NCI-H2081 (cell line): ENCODE results near the gene SRGAP2C.
"Not testable (repeated sequence)": the region's sequence is repeated elsewhere in the genome, so short reads cannot be mapped to it uniquely, and the experiment has no call there.

ENCODE experiments used
- DNase-seq, 2 experiments: peaks; one replicate each; lab custom pipeline; 2025; lab: John Stamatoyannopoulos, UW

The SRGAP2C gene

DNA sequence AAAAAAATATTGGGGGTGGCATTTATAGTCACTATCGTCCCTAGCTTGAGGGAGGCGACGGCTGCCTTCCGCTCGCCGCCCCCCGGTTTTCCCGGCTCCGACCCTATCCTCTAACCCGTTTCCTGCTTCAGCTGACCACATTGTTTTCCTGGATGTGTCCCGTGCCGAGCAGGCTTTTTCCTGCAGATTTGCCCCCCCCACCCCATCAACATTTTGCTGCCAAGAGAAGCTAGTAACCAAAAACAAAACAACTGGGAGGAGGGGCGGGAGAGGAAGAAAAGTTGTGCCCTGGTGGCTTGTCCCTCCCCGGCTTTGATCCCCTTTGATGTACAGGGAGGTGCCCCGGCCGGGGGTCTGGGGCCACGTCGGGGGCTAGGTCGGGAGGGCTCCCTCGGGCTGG lies 1.4 kb downstream of the SRGAP2C start:
- DNase-seq, result not testable (repeated sequence)

DNA sequence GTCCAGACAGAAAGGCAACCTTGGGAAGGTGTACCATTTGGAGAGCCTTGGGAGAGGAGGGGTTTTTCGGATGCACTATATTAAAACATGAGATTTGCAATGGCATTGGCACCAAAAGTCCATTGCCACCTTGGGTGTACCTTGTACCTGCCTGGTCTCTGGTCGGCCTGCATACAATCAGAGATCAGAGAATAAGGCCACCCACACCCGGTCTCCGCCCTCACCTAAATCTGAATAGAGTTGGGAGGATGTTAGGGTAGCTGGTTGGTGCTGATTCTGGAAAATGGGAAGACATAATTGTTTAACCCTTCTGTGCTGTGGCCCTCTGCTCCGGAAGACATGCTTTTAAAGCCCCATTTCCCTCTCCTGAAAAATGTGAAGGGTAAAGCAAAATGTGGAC lies 3.1 kb downstream of the SRGAP2C start:
- DNase-seq, result not testable (repeated sequence)

DNA sequence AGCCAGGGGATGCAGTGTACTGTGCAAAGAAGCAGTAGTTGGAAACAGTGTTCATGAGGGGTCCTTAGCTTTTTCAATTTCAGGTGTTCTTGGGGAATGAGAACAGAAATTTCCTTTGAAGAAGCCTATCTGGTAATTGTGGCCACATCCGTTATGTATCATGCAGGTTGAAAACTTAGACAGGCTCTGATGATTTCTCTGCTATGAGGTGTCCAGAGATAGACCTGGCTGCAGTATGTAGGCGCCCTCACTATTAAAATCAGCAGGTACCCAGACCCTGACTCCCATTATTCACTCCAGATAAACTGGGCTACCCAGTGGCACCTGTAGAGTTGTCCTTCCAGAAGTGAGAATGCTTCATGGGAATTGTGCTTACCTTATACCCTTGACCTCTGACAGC lies 7.7 kb downstream of the SRGAP2C start:
- not testable (repeated sequence) for DNase-seq

DNA sequence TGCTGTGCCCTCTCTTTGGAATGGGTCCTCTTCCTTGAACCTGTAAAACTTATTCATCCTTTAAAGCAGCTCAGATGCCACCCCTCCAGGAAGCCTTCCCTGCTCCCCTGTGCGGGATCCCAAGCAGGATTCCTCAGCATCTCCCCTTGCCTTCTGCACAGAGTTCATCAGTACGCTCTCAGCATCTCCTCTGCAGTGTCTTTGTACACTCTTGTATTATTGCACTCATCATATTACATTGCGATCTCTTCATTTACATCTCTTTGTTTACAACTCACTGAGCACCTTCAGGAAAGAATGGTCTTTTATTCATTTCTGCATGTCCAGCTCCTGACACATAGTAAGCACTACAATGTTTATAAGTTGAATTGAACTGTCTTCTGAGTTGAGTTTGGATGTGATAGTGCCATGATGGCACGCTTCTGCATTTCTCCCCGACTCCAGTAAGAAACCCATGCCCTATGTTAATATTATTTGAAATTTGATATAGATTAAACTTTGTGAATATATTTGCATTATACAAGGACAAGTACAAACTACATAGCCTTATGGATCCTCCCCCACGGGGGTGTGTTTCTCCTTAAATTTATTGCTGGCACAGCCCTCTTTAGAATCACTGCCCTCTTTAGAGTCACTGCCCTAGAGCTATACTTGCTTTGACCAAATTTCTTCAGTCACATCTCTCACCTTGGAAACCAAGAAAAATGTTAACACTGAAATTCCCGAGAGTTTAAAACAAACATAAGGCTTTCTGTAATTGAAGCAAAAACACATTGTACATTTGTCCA lies 12.5 kb downstream of the SRGAP2C start:
- not testable (repeated sequence) for DNase-seq

DNA sequence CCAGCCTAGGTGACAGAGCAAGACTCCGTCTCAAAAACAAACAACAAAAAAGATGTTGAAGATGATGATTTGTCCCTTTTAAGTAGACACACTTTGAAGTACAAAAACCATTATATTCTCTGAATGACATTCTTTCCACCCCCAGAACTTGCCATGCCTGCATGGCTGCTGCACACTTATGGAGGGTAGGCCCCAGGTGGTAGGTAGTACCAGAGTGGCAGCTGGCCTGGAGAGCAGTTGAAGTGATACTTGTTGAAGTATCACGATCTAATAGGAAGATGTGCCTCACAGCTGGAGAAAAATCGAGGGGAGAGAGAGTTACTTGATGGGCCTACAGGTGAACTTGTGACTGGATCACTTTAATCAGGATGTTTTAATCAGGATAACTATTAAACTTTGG lies 15.0 kb downstream of the SRGAP2C start:
- DNase-seq, result not testable (repeated sequence)

DNA sequence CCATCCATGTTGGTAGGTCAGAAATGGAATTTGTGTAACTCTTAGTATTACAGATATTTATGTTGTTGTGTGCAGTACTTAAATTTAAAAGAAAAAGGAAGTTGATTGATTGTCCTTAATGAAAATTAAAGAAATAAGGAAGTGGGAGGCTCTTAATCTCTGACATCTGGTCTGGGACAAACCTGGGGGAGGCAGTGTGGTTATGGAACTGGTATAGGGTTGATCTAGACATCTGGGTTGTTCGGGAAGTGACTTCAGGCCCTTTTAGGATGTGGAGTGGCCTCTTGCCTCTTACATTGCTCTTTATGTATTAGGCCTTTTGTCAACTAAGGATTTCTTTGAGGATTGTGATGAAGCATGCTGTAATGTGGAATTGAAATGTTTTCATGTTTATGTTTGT lies 15.5 kb downstream of the SRGAP2C start:
- not testable (repeated sequence) for DNase-seq

DNA sequence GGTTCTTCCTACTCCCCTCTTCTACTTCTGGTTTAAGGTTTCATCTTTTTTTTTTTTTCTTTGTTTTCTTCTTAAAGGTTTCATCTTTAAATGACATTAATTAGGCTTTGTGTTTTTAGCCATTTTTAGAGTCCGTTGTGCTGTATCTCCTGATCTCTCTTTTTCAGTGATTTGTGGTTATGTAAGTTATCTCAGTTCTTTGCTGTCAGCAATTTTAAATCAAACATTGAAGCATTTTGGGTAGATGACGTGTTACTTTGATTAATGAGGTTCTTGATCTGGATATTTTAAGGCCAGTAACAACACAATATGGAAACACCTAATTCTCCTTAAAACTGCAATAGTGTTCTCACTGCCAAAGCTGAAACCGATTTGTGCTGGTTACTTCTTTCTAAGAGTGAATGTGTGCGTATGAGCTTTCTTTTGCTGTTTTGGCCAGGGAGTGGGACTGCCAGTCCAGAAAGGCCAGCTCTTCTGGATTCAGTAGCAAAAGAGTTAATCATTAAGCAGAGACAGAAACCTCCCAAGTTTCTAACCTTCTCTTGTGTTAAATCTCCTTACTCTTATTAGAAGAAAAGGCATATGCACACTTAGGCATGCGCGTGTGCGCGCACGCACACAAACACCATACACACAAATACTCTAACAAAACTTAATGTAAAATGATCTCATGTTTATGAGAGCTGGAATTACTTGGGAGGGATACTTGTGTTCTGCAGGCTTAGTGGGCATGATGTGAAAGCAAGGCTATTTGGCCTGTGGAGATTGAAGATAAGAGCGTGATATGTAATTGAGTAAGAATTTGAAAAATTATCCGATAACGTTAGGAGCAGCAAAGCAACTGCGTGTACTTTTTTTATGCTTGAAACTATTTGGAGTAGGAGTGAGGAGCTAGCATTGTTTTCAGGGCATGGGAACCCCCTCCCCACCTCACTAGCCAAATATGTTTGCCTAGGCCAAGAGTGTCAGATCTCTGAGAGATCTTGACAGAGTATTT lies 16.5 kb downstream of the SRGAP2C start:
- DNase-seq, result not testable (repeated sequence)

DNA sequence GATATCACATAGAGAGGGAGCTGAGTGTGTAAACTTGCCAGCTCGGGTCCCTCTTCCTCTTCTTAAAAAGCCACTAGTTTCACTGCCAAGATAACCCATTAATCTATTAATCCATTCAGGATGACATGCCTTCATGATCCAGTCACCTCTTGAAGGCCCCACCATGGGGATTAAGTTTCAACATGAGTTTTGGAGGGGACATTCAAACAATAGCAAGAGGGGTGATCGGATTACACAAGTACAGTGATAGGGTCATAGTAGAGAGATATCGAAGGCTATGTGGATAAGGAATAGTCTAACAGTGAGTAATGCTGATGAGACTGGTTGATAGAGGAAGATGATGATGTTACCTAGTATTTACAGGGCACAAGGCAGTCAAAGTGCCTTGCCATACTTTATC lies 18.2 kb downstream of the SRGAP2C start:
- not testable (repeated sequence) for DNase-seq

DNA sequence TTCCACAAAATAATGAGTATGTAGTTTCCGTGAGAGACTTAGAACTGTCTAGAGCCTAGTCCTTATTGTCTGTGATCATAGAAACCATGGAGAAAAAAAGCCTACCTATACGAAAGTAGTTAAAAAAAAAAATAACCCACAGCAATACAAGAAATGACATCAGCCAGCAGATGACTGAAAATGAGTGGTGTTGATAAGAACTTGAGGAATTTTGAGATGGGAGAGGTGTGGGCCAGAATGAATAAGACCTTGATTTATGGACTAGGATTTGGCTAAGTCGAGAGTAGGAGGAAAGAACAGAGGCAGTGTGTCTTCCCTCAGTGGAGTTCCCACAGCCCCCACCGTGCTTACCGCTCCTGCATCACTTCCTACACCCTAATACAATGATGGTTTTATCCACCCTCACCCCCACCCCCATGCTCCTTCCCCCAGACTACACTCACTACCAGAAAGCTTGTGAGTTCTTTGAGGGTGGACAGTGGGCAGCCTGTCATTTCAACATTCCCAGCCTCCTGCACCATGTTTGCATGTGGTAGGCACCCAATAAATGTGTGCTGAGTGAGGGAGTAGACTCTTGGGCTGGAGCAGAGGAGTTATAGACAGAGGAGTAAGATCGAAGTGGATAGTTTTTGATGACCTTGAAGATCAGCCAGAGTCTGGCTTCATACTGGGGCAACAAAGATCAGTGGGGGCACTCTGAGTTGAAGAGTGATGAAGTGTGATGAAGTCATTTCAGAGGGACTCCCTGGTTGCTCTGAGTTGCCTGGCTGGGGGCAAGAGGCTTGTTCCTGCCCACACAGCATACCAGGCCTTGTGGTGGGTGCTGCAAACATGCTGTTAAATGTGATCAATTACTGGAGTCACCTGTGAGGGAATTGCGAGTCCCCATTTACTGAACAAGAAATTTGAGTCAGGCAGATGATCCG lies 21.3 kb downstream of the SRGAP2C start:
- DNase-seq, result not testable (repeated sequence)

DNA sequence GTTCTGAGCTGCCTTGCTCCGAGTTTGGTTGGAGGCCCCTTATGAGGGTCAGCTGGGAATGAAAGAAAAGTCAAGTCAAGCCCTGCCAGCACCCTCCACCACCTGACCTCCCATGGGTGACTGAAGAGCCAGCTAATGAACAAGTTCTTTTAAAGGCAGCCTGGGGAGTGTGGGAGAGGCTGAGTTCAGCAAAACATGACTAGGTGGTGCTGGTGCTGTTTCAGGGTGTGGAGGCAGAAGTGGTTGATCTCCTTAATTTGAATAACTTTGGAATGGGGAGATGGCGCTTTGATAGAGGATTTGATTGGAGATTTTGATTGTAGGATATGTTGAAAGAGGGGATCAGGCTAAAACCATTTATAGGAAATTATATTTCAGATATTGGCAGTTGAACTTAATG lies 22.6 kb downstream of the SRGAP2C start:
- not testable (repeated sequence) for DNase-seq

DNA sequence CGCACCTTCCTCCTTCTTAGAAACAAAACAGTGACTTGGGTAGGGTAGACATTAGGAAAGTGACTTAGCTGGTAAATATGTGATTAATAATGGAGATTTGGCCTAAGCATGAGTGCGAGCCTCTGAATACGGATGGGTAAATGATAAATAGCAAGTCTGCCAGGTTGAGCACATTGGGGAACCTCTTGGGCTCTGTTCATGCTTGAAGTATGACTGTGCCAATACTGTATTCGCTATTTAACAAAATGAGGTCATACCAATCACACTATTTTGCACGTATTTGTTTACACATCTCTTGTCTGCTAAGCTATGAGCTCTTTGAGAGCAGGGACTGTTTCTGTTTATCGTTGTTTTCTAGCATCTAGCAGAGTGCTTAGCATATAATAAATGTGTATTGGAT lies 23.6 kb downstream of the SRGAP2C start:
- DNase-seq, result not testable (repeated sequence)

DNA sequence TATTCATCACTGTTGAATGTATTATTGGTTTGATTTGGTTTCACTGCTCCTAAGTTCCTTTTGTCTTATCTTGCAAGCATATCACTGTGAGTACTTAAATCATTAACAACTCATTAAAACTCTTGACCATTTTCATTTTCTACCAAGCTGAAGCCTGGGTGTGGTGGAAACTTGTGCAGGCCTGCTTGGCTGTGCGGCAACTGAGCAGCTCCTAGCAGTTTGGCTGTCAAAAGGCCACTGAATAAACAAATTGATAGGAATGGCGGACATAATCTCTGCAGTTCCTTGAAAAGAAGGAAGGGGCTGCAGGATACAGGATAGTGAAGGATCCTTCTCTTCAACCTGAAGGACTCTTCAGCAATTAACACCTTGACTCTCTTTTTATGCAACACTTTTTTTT lies 26.0 kb downstream of the SRGAP2C start:
- DNase-seq, result not testable (repeated sequence)

DNA sequence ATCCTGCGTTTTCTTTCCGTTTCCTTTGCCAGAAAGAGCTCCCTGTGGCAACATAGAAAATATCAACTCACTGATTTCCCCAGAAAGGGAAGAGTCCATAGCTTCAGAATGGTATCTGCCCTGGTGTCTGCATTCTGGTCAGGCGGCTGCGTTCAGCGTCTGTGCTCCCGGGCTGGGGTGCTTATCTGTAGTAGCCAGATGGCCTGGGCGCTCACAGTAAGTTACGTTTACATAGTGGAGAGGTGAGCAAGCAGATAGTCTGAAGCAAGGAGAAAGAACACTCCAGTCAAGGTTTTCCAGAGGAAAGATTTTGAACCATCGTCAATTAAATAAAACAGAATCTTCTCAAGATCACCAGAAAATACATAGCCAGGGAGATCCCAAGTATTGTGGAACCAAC lies 28.7 kb downstream of the SRGAP2C start:
- not testable (repeated sequence) for DNase-seq

DNA sequence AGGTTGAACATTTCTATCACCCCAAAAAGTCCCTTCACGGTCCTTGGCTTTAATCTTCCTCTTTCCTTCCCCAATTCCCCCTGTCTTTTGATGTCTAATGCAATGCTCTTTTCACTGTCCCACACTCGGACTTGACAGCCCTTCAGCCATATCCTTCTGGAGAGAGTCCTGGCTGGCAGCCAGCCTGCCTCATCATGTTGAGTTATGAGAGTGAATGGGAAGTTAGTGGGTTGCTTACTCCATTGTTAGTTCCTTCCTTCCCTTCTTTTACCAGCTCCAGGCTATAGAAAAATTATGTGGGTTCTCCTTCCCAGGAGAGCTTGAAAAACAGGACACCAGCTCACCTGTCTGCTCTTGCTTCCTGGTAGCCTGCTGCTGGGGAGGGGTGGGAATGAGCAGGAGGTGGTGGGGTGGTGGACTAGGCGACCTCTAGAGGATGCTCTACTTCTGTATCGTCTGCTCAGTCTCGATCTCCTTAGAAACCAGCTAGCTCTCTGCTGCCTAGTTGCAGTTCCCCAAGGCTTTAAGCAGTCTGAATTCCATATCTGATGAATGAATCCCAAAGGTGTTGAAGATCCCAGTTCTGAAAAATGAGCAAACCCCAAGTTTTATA lies 29.9 kb downstream of the SRGAP2C start:
- DNase-seq, result not testable (repeated sequence)

DNA sequence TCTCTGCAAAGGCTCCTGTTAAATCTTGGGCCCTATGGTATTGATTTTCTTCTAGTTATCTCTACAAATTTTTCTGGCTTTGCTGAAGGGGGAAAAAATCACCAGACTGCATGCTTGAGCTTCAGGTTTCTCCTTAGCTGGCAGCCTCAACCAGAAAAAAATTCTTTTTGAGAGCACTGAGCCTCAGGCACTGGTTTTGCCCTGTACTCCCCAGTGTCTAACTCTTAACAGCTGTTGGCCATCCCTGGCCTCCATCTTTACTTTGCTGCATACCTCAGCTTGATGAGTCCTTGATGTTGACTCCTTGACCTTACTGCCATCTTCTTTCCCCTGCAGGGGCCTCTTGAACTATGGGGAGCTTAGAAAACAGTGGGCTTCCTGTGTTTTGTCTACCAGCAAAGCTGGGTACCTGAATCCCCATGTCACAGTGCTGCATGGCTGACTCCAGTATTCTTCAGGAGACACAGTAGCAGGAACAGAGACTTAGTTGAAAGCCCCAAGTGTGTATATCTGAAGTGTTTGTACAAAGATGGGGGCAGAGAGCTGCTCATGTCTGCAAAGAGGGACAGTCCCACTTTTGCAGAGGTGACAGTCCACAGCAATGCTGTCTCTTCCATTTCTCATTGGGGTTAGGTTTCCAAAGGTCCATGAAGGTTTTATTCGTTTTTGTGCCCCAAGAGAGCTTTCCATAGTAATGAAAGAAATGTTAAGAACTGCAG lies 31.1 kb downstream of the SRGAP2C start:
- not testable (repeated sequence) for DNase-seq

DNA sequence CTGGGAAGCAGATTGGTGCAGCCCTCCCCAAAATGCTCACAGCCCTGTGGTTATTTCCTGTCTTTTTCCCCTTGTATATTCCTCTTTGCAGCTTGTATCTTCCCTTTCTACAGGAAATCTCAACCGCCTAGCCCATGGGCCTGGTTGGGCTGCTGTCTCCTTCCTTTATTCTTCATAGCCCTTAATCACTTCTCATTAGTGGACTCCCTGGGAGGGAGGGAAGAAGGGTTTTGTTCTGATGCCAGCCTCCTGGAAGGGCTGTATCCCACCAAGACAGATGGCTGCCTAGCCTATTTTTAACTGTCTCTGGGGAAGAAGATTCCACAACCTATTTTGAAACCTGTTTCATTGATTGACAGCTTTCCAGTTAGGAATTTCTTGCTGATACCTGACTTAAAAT lies 31.9 kb downstream of the SRGAP2C start:
- not testable (repeated sequence) for DNase-seq

DNA sequence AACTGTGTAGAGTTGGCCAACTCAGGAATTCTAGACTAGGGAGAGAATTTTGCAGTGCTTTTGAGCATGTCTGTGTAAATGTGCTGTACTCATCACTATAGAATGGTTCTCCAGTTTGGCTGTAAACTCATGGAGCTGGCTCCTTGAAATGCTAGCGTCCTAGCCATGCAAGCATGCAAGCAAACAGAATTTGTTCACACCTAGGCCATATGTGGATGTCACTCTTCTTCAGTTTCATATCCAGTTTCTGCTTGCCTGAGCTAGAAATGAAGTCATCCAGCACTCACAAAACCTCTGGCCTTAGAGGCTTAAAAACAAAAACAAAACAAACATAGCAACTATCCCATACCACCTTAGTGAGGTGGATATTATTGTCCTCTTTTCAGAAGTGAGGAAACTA lies 37.0 kb downstream of the SRGAP2C start:
- not testable (repeated sequence) for DNase-seq

DNA sequence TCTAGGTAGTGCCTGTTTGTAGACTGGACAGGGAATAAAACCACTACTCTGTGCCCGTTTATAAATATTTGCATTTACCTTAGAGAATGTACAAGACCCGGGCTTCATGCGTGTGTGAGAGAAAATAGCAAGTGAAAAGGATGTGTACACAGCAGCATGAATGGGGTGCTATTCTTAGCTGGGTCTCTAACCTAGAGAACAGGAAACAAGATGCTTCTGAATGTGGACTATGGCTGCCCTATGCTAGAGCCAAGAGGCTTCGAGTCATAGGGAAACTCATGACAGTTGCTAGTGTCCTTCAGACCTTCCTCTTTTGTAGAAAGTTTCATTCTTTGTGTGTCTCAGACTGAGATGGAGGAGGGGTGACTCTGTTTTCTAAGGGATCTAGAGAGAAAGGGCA lies 39.9 kb downstream of the SRGAP2C start:
- not testable (repeated sequence) for DNase-seq

DNA sequence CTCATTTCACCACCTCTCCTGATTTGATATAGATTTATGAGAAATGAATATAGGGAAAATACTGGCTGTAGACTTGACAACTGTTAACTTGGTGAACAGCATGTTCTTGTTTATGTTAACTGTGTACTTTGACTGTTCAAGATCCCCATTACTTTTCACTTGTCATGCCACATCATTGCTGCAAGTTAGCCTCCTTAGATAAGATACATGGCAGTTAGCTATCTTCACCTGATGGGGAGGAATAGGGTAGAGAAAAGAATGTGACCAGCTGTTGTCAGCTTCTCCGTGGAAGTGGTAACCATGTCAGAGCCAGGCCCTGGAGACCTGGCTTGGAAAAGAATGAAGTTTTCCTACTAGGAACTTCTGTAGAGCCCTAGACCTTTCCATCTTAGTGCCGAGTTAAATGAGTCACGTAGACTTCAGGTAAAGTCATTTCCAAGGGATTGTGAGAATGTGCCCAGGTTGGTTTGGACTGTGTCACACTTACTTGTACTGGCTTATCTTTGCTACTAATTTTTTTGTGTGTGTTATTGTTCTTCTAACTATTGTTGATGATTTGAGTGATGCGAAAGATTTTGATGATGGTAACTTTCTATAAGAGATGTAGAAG lies 41.6 kb downstream of the SRGAP2C start:
- DNase-seq, result not testable (repeated sequence)

DNA sequence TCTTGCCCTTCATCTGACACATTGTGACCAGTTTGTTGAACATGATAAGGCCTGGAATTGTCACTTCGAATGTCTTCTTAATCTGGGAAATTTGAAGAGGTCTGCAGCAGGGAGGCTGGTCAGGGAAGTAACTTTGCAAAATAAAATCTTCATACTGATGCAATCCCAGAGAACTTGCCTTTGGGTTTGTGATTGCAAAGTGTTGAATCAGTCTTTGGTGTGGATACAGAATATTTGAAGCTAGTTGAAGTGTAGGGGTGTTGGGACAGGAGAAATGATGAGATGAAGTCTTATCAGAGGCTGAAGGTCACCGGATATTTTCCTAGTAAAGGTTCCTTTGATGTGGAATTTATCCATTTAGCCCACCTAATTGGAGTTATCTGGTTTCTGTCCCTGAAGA lies 42.1 kb downstream of the SRGAP2C start:
- DNase-seq, result not testable (repeated sequence)
